Liver (tissue), 3 donors: ENCODE results near the gene CLDN10.

ENCODE experiments used
- CTCF ChIP-seq: fragments of 150-350 bp; IDR thresholded peaks from 2 replicates; pipeline ENCODE4 v1.5.1; 2017; ENCODE audit warnings: improper control_type of control experiment, low read depth, low read length; ENCODE audit not compliant: missing input control
- FOXA2 ChIP-seq: IDR thresholded peaks from 2 replicates; pipeline ENCODE4 v1.6.1; 2016; ENCODE audit warnings: antibody characterized with exemption
- HNF4A ChIP-seq, 2 donors: conservative IDR thresholded peaks; 2 replicates each; pipeline ENCODE4 v1.6.1; 2016; ENCODE audit warnings: antibody characterized with exemption in 2 of 2, mild to moderate bottlenecking in 2 of 2
- JUND ChIP-seq, 2 donors: IDR thresholded peaks; 2 replicates each; pipeline ENCODE4 v1.6.1; 2016; ENCODE audit warnings: antibody characterized with exemption in 2 of 2
- RAD21 ChIP-seq, 2 donors: IDR thresholded peaks; 2 replicates each; pipeline ENCODE4 v1.6.1; 2016; ENCODE audit warnings: antibody characterized with exemption in 2 of 2, mild to moderate bottlenecking in 2 of 2
- SP1 ChIP-seq: IDR thresholded peaks from 2 replicates; pipeline ENCODE4 v1.6.1; 2018; ENCODE audit warnings: antibody characterized with exemption, mild to moderate bottlenecking
- TAF1 ChIP-seq: conservative IDR thresholded peaks from 2 replicates; pipeline ENCODE4 v1.6.1; 2016; ENCODE audit warnings: antibody characterized with exemption, mild to moderate bottlenecking
- TF ChIP-seq, protein P1 (sequence below): IDR thresholded peaks from 2 replicates; pipeline ENCODE4 v1.6.1; 2016; ENCODE audit warnings: antibody characterized with exemption
- TF ChIP-seq, protein P2 (sequence below): IDR thresholded peaks from 2 replicates; pipeline ENCODE4 v1.6.1; 2016; ENCODE audit warnings: antibody characterized with exemption
- TF ChIP-seq, protein P3 (sequence below): IDR thresholded peaks from 2 replicates; pipeline ENCODE4 v1.6.1; 2016; ENCODE audit warnings: antibody characterized with exemption, mild to moderate bottlenecking
- donor health status: healthy.
- donor health status: healthy.

DNA sequence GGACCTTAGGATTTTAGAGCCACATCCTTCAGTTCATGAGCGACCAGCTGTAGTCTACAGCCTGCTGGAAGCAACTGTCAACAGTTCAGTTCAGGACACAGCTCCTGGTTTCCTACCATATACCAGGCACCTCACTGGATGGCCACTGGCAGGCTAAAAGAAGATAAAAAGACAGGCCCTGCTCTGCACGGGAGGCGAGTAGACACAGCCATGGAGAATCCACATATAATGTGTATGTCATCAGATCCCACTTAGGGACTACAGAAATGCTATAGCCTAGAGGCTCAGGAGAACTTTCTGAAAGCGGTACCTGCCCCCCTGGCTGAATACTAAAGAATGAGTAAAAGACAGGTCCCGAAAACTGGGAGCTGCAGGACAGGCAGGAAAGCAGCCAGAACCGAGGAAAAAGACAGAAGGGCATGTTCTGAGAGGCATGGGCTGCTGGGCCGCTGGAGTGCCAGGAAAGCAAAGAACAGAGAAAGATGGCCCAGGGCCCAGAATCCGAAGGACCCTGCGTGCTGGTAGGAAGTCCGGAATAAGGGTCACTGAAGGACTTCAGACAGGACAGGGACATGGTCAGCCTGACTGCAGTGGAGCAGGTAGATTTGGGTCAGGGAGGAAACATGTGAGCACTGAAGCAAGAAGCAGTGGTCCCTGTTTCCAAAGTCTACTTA is 68.4 kb downstream of the CLDN10 start:
- no peak for TF ChIP-seq TAF1
- no peak for TF ChIP-seq CTCF
- no peak for TF ChIP-seq HNF4A (conservative IDR thresholded peaks at IDR 0.05)
- no peak for TF ChIP-seq SP1
- TF ChIP-seq FOXA2 = no peak
- TF ChIP-seq, protein P1, sequence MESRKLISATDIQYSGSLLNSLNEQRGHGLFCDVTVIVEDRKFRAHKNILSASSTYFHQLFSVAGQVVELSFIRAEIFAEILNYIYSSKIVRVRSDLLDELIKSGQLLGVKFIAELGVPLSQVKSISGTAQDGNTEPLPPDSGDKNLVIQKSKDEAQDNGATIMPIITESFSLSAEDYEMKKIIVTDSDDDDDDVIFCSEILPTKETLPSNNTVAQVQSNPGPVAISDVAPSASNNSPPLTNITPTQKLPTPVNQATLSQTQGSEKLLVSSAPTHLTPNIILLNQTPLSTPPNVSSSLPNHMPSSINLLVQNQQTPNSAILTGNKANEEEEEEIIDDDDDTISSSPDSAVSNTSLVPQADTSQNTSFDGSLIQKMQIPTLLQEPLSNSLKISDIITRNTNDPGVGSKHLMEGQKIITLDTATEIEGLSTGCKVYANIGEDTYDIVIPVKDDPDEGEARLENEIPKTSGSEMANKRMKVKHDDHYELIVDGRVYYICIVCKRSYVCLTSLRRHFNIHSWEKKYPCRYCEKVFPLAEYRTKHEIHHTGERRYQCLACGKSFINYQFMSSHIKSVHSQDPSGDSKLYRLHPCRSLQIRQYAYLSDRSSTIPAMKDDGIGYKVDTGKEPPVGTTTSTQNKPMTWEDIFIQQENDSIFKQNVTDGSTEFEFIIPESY = no peak
- TF ChIP-seq, protein P2, sequence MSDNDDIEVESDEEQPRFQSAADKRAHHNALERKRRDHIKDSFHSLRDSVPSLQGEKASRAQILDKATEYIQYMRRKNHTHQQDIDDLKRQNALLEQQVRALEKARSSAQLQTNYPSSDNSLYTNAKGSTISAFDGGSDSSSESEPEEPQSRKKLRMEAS = no peak
- no peak for TF ChIP-seq RAD21 (IDR thresholded peaks at IDR 0.05)
- TF ChIP-seq, protein P3, sequence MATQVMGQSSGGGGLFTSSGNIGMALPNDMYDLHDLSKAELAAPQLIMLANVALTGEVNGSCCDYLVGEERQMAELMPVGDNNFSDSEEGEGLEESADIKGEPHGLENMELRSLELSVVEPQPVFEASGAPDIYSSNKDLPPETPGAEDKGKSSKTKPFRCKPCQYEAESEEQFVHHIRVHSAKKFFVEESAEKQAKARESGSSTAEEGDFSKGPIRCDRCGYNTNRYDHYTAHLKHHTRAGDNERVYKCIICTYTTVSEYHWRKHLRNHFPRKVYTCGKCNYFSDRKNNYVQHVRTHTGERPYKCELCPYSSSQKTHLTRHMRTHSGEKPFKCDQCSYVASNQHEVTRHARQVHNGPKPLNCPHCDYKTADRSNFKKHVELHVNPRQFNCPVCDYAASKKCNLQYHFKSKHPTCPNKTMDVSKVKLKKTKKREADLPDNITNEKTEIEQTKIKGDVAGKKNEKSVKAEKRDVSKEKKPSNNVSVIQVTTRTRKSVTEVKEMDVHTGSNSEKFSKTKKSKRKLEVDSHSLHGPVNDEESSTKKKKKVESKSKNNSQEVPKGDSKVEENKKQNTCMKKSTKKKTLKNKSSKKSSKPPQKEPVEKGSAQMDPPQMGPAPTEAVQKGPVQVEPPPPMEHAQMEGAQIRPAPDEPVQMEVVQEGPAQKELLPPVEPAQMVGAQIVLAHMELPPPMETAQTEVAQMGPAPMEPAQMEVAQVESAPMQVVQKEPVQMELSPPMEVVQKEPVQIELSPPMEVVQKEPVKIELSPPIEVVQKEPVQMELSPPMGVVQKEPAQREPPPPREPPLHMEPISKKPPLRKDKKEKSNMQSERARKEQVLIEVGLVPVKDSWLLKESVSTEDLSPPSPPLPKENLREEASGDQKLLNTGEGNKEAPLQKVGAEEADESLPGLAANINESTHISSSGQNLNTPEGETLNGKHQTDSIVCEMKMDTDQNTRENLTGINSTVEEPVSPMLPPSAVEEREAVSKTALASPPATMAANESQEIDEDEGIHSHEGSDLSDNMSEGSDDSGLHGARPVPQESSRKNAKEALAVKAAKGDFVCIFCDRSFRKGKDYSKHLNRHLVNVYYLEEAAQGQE = no peak
- no peak for TF ChIP-seq JUND (IDR thresholded peaks at IDR 0.05)
